NCI-H2029 treated with DMSO at 0.1 percent for 48 hours (cell line): Measurements from ENCODE around the gene NEURL4.
"Not testable (repeated sequence)": the region's sequence is repeated elsewhere in the genome, so short reads cannot be mapped to it uniquely, and the experiment has no call there.

Experiments used
- DNase-seq: peaks from one replicate; lab custom pipeline; 2025; lab: John Stamatoyannopoulos, UW

The NEURL4 gene

GRCh38 chr17:7328840-7329373 is at the start of gene NEURL4:
Gene NEURL4 (minus strand): TSS chr17:7329335. CDS start chr17:7329312, 23 bp downstream.
- no peak for DNase-seq

GRCh38 chr17:7374353-7374752 is 45.2 kb upstream of the NEURL4 start:
- no peak for DNase-seq

- DNase-seq = no peak
These were observed 41.7 kb upstream of the NEURL4 start for GRCh38 chr17:7370853-7371252.

GRCh38 chr17:7369825-7370224 is 40.7 kb upstream of the NEURL4 start:
- DNase-seq = no peak

GRCh38 chr17:7368599-7368994 is 39.5 kb upstream of the NEURL4 start:
- DNase-seq = not testable (repeated sequence)

- DNase-seq = no peak
These were observed 38.9 kb upstream of the NEURL4 start for GRCh38 chr17:7367918-7368598.

- no peak for DNase-seq
These were observed 37.9 kb upstream of the NEURL4 start for GRCh38 chr17:7367083-7367482.

- not testable (repeated sequence) for DNase-seq
These were observed 36.8 kb upstream of the NEURL4 start for GRCh38 chr17:7365963-7366362.

- DNase-seq = no peak
These were observed 34.2 kb upstream of the NEURL4 start for GRCh38 chr17:7363311-7363710.

GRCh38 chr17:7361906-7362305 is 32.8 kb upstream of the NEURL4 start:
- no peak for DNase-seq

GRCh38 chr17:7357381-7357780 is 28.2 kb upstream of the NEURL4 start:
- DNase-seq = no peak

GRCh38 chr17:7356756-7357155 is 27.6 kb upstream of the NEURL4 start:
- no peak for DNase-seq

GRCh38 chr17:7356072-7356549 is 27.0 kb upstream of the NEURL4 start:
- no peak for DNase-seq

- no peak for DNase-seq
These were observed 26.4 kb upstream of the NEURL4 start for GRCh38 chr17:7355573-7355972.

- no peak for DNase-seq
These were observed 25.9 kb upstream of the NEURL4 start, which contains the start of gene TMEM95 for GRCh38 chr17:7355053-7355452. Gene TMEM95 (plus strand): TSS chr17:7355156. CDS start chr17:7355205, 49 bp downstream.

- DNase-seq = no peak
These were observed 25.2 kb upstream of the NEURL4 start for GRCh38 chr17:7354262-7354843.

- no peak for DNase-seq
These were observed 23.9 kb upstream of the NEURL4 start for GRCh38 chr17:7352910-7353635.

GRCh38 chr17:7352503-7352889 is 23.4 kb upstream of the NEURL4 start:
- DNase-seq = no peak

- no peak for DNase-seq
These were observed 22.7 kb upstream of the NEURL4 start, which contains the start of gene KCTD11 for GRCh38 chr17:7351665-7352502. Gene KCTD11 (plus strand): TSS chr17:7352162.

- no peak for DNase-seq
These were observed 19.5 kb upstream of the NEURL4 start for GRCh38 chr17:7348478-7349242.
